Measurements from ENCODE around the gene CNNM1.

CNNM1 gene

DNA sequence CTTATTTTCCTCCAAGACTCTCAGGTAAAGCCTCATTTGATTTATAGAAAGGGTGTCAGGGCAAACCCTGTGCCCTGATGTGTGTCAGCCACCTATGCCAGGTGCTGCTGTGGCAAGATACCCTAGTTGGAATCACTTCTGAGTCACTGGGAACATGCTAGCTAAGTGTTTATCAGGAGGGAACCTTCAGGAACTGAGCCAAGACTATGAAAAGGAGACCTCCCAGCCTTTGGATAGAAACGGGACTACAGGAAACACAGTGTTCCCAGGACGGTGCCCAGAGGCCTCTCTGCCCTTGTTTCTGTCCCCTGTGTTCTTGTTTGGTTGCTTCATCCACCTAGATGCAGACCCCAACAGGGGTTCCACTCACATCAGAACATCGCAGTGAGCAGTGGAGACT lies 28.5 kb downstream of the CNNM1 start:
- no peak for TF ChIP-seq CTCF (IDR thresholded peaks at IDR 0.05; ENCODE audit: low read depth, low read length)
- Histone ChIP-seq H3K27ac (no peak overlapping the region), H3K4me3 (ENCODE audit: low read depth, low read length) (no peak overlapping the region)

GRCh38 chr10:99358101-99358500 lies 28.9 kb downstream of the CNNM1 start:
- no peak for TF ChIP-seq CTCF (IDR thresholded peaks at IDR 0.05; ENCODE audit: low read depth, low read length)
- DNase-seq, result no peak
- no peaks in the 10 kb centered on the region for H3K9me3 ChIP-seq (ENCODE audit: severe bottlenecking)
- no peak overlapping the region for H3K27ac ChIP-seq
- no peak overlapping the region for H3K4me3 ChIP-seq (ENCODE audit: low read depth, low read length)
- H3K36me3 ChIP-seq, result no peaks in the 10 kb centered on the region; the same call in 1 of the 2 replicates
- no peaks in the 10 kb centered on the region for H3K27me3 ChIP-seq (ENCODE audit: insufficient read depth, low read depth, severe bottlenecking)

More for the DNA sequence above, 28.5 kb downstream of the CNNM1 start:
- no peak for DNase-seq
- Histone ChIP-seq H3K27me3 (ENCODE audit: insufficient read depth, low read depth, severe bottlenecking) (no peaks in the 10 kb centered on the region), H3K9me3 (ENCODE audit: severe bottlenecking) (no peaks in the 10 kb centered on the region), H3K36me3 (no peaks in the 10 kb centered on the region; the same call in 1 of the 2 replicates)

- H3K4me3 ChIP-seq (ENCODE audit: low read depth, low read length), result no peak overlapping the region
- no peak for DNase-seq
- no peak overlapping the region for H3K27ac ChIP-seq
- H3K36me3 ChIP-seq, result no peaks in the 10 kb centered on the region; the same call in 1 of the 2 replicates
- TF ChIP-seq CTCF (IDR thresholded peaks at IDR 0.05; ENCODE audit: low read depth, low read length), result no peak
- no peaks in the 10 kb centered on the region for H3K27me3 ChIP-seq (ENCODE audit: insufficient read depth, low read depth, severe bottlenecking)
- H3K9me3 ChIP-seq (ENCODE audit: severe bottlenecking), result no peaks in the 10 kb centered on the region
Observed at GRCh38 chr10:99360934-99361333, 31.8 kb downstream of the CNNM1 start.

GRCh38 chr10:99364125-99364524 lies 35.0 kb downstream of the CNNM1 start:
- H3K27ac ChIP-seq, result no peak overlapping the region
- no peak for DNase-seq
- no peaks in the 10 kb centered on the region; the same call in 1 of the 2 replicates for H3K36me3 ChIP-seq
- H3K4me3 ChIP-seq (ENCODE audit: low read depth, low read length), result no peak overlapping the region
- H3K27me3 ChIP-seq (ENCODE audit: insufficient read depth, low read depth, severe bottlenecking), result no peaks in the 10 kb centered on the region
- TF ChIP-seq CTCF (IDR thresholded peaks at IDR 0.05; ENCODE audit: low read depth, low read length), result no peak
- no peaks in the 10 kb centered on the region for H3K9me3 ChIP-seq (ENCODE audit: severe bottlenecking)

DNA sequence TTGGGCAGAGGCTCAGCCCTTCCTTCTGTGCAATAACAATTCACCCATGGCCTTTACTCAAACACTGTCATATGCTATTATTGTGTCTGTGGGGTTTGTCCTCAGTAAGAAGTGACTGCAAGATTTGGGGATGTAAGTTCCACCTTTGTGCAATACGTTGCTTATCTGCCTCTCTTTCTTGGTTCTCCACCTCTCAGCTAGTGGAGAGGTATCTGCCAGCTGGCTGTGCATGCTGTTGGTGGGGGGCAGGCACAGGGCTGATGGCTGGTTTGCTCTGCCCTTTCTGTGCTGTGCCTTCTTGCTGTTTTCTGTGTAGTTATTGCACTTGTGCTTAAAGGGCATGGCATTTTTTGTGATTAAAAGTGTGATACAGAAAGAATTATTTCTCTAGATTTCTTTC lies 36.2 kb downstream of the CNNM1 start:
- no peak overlapping the region for H3K4me3 ChIP-seq (ENCODE audit: low read depth, low read length)
- H3K27ac ChIP-seq, result no peak overlapping the region
- no peak for TF ChIP-seq CTCF (IDR thresholded peaks at IDR 0.05; ENCODE audit: low read depth, low read length)
- DNase-seq, result no peak
- no peaks in the 10 kb centered on the region for H3K27me3 ChIP-seq (ENCODE audit: insufficient read depth, low read depth, severe bottlenecking)
- no peaks in the 10 kb centered on the region for H3K36me3 ChIP-seq
- no peaks in the 10 kb centered on the region for H3K9me3 ChIP-seq (ENCODE audit: severe bottlenecking)

- H3K36me3 ChIP-seq, result no peaks in the 10 kb centered on the region
- H3K9me3 ChIP-seq (ENCODE audit: severe bottlenecking), result no peaks in the 10 kb centered on the region
- no peak overlapping the region for H3K4me3 ChIP-seq (ENCODE audit: low read depth, low read length)
- no peaks in the 10 kb centered on the region for H3K27me3 ChIP-seq (ENCODE audit: insufficient read depth, low read depth, severe bottlenecking)
- no peak for DNase-seq
- H3K27ac ChIP-seq, result no peak overlapping the region
- no peak for TF ChIP-seq CTCF (IDR thresholded peaks at IDR 0.05; ENCODE audit: low read depth, low read length)
Observed at GRCh38 chr10:99365736-99366135, 36.6 kb downstream of the CNNM1 start.
